ENCODE measurements around the gene RNF144A.

- TF ChIP-seq CTCF (IDR thresholded peaks at IDR 0.05) = no peak
- TF ChIP-seq POLR2A (IDR thresholded peaks at IDR 0.05) = no peak
Observed at GRCh38 chr2:6977786-6978185, 60.6 kb downstream of the RNF144A start.

Measured in right lobe of liver (tissue), 4 donors.